HG03060 (cell line): ENCODE data around the gene PLEKHN1.
"Not testable (repeated sequence)": the region's sequence is repeated elsewhere in the genome, so short reads cannot be mapped to it uniquely, and the experiment has no call there.

Experiments
- ATAC-seq: cut with Tn5 transposase; IDR thresholded peaks from one replicate; pipeline ENCODE4 v1.9.1; 2021; ENCODE audit warnings: low read depth, moderate number of reproducible peaks; ENCODE audit not compliant: unreplicated experiment

Gene PLEKHN1

GRCh38 chr1:983798-984475 is 17.7 kb downstream of the PLEKHN1 start:
- ATAC-seq: no peak

DNA sequence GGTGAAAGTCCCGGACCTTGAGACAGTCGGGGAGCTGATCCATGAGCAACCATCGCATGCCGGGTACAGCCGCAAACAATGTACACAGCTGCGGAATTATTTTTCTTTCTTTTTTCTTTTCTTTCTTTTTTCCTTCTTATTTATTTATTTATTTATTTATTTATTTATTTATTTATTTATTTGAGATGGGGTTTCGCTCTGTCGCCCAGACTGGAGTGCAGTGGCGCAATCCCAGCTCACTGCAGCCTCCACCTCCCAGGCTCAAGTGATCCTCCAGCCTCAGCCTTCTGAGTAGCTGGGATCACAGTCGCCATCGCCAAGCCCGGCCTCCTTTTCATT is 18.2 kb downstream of the PLEKHN1 start:
- ATAC-seq: no peak

GRCh38 chr1:985126-985525 is 18.8 kb downstream of the PLEKHN1 start:
- ATAC-seq: no peak

GRCh38 chr1:988061-988460 is 21.8 kb downstream of the PLEKHN1 start:
- not testable (repeated sequence) for ATAC-seq

DNA sequence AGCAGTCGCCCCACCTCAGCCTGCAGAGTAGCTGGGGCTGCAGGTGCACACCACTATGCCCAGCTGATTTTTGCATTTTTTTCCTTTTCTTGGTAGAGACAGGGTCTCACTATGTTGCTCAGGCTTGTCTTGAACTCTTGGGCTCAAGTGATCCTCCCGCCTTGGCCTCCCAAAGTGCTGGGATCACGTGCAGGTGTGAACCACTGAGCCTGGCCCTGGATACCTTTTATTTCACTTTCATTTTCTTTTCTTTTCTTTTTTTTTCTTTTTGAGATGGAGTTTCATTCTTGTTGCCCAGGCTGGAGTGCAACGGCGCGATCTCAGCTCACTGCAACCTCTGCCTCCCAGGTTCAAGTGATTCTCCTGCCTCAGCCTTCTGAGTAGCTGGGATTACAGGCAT is 25.0 kb downstream of the PLEKHN1 start:
- not testable (repeated sequence) for ATAC-seq

- no peak for ATAC-seq
Observed at GRCh38 chr1:991895-992294, 25.6 kb downstream of the PLEKHN1 start.

GRCh38 chr1:992362-992761 is 26.1 kb downstream of the PLEKHN1 start:
- no peak for ATAC-seq

DNA sequence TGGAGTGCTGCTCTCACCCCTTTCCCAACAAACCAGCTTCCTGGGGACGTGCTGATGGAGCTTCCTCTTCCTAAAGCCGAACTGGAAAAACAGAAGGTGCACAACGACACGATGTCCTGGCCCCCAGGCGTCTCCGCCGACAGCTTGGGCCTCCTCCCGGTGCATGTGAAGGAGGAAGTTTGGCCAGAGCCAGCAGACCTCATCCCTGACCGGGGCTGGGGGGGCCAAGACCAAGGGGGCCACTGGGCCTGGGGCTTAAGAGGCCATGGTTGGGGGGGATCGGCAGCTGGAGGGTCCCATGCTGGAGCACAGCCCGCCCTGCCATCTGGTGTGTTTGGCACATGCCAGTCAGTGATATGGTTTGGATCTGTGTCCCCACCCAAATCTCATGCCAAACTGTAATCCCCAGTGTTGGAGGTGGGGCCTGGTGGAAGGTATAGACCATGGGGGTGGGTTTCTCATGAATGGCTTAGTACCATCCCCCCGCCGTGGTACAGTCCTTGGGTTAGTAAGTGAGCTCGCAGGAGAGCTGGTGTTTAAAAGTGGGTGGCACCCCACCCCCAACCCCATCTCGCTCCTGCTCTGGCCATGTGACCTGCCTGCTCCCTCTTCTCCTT is 27.2 kb downstream of the PLEKHN1 start:
- no peak for ATAC-seq

GRCh38 chr1:994546-994945 is 28.3 kb downstream of the PLEKHN1 start:
- not testable (repeated sequence) for ATAC-seq

DNA sequence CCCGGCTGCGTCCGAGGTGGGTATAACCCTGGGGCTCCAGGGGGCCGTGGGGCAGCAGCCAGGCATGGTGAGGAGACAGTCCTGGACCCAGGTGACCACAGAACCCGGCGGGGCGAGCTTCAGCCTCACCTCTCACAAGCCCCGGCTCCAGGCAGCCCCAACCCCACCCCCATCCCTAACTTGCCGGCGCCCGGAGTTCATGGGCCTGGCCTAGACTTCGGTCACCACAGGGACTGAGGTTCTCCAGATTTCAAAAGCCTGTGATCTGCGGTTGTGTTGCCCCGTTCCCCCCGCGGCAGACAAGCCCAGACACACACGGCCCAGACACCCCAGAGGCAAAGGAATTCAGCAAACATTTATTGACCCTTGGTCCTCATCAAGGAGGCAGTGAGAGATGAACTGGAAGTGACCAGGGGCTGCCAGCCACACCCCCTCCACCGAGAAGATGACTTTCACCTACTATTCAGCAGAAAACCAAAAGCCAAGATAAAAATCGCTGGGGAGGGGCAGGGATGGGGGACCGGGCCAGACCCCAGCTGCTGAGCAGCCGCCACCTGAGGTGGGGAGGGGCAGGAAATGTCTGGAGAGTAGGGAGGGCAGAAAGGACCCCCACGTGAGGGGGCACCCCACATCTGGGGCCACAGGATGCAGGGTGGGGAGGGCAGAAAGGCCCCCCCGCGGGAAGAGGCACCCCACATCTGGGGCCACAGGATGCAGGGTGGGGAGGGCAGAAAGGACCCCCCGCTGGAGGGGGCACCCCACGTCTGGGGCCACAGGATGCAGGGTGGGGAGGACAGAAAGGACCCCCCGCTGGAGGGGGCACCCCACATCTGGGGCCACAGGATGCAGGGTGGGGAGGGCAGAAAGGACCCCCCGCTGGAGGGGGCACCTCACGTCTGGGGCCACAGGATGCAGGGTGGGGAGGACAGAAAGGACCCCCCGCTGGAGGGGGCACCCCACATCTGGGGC is 29.7 kb downstream of the PLEKHN1 start:
- ATAC-seq: no peak

DNA sequence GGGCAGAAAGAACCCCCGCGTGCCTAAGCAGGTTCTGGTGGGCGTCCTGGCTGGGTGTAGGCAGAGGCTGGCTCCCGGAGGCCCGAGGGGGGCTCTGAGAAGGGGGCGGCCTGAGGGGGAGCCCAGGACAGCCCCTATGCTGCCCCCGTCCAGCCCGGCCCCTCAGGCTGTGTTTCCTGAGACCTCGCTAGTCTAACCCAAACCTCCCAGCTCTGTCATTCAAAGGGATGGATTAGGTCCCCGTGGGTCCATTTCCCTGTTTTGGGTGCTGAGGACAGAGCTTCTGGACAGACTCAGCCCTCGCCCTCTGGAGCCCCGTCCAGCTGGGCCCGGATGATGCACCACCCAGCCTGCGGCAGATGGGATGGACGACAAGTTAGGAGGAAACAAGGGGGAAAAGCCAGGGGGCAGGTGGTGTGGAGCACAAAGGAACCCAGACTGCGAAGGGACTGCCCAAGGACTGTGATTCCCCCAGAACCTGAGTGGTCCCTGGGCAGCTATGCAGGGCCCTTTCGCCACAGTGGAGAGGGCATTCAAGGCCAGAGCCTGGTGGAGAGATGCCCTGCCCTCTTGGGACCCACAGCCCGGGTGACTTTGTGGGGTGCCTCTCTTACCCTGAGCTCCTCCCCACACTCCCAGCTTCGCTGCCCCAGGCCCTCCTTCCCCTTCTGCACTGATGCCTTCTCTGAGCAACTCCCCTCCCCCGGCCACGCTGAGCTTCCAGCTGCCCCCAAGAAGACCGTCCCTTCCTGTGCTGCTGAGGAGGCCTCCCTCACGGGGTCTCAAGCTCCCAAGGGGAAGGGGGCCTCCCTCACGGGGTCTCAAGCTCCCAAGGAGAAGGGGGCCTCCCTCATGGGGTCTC is 30.8 kb downstream of the PLEKHN1 start:
- ATAC-seq: no peak

DNA sequence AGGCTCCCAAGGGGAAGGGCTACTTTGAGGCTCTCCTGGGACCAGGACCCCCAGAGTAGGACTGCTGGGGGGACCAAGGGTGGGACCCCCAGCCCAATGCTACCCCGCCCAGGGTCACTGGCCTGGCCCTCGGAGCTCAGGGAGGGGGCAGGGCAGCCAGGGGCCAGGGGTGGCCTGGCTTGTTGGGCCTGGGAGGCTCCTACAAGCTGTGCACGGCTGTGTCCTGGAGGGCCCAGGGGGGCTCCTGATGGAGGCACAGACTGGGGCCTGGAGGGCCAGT is 31.4 kb downstream of the PLEKHN1 start:
- no peak for ATAC-seq

DNA sequence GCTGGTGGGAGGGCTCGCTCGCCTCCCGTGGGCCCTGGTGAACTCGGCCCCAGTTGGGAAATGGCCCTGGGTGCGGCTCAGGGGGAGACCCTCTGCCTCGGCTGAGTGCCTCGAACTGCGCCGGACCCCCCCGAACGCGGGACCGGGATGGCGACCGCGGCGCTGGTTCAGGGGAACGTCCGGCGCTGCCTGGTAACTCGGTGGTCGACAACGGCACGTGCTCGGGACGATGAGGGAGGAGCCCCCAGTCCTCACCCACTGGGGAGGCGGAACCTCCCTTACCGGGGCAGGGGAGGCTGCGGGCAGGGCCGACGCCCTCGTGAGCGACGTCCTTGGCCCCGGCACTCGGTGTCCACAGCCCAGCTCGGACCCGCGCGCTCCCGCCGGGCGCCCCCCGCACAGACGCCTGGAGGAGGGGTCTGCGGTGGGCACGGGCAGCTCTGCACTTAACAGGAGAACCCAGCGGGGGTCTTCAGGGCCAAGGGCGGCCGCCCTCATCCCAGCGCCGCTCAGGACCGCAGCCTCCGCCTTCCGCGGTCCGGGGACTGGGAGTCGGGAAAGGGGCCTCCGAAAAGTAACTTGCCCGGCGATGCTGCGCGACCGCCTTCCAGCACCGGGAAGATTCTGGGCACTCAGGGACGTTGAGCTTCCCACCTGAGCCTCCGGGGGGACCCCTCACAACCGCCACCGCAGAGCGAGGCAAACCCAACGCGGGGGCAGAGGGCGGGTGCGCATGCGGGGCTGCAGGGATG is 31.9 kb downstream of the PLEKHN1 start:
- no peak for ATAC-seq

DNA sequence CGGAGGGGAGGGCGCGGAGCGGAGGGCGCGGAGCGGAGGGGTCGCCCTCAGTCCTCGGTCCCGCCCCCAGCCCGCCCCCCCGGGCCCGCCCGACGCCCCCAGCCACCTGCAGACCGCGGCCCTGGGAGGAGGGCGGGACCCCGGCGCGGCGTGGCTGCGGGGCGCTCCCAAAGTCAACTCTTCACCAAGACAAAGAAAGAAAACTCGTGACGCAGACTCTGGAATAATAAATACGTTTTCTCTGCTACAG is 32.4 kb downstream of the PLEKHN1 start:
- ATAC-seq: no peak

- ATAC-seq: no peak
Observed at GRCh38 chr1:998995-999724, 32.9 kb downstream of the PLEKHN1 start.

DNA sequence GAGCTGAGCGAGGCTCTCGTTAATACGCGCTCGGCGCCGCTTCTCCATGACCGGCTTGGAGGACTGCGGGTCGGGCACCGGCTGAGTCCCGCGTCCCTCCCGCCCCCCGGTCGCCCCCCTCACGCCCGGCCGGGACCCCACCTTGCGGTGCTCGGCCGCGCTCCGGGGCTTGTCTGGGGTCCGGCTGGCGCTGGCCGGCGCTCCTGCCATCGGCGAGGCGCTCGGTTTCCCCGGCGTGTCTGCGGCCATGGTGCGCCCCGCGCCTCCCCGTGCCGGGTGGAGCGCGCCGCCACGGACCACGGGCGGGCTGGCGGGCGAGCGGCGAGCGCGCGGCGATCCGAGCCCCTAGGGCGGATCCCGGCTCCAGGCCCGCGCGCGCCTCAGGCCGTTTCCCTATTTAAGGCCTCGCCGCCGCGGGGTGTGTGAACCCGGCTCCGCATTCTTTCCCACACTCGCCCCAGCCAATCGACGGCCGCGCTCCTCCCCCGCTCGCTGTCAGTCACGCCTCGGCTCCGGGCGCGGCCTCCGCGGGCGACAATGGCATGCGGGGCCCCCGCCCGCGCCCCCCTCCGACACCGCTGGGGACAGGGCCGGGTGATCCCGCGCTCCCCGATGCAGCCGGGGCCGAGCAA is 33.6 kb downstream of the PLEKHN1 start, which contains the start of gene HES4:
Gene HES4, minus strand, starts transcription at position 373 of the 632 bp plus-strand sequence. Its CDS starts 124 bp downstream, at position 249.
- no peak for ATAC-seq

DNA sequence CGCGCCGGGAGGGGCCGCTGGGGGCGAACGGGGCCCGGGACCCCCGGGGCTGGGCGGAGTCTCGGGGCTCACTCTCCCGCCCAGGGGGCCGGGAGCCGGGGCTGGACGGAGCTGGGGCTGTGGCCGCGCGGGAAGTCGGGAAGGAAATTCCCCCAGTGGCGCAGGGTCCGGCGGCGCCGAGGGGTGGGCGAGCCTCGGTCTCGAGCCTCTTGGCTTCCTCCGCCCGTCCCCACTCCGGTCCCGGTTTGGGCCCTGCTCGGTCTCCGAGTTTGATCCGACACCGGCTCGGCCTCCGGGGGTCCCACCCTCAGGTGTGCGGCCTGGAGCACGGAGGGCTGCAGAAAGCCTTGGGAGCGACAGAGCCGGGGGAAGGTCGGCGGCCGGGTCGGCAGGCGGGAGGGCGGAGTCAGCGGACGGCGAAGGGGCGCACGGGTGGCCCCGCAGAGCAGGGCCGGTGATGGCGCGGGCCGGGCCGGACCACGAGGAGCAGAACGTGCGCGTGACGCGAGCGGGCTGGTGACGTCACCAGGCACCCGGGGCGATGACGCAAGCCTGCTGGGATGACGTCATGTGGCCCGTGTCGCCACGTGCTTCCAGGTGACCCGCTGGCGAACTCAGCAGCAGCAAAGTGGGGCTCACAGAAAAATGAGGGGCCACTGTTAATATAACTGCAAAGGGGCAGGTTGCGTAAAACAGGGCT is 34.2 kb downstream of the PLEKHN1 start:
- no peak for ATAC-seq

- ATAC-seq: no peak
Observed at GRCh38 chr1:1001057-1001783, 34.9 kb downstream of the PLEKHN1 start.
